ENCODE data around the gene MN1.

- no peak for TF ChIP-seq CTCF (IDR thresholded peaks at IDR 0.05)
- no peak for TF ChIP-seq POLR2A (IDR thresholded peaks at IDR 0.05)
Measured at GRCh38 chr22:27844656-27845591, 43.4 kb upstream of the MN1 start.
